ENCODE results near the gene LMO2. TPM values are rescaled to one million over a fixed set of nuclear protein-coding genes. Genes with fewer than 3 reads are reported as not detected.
"Not testable (repeated sequence)": the region's sequence is repeated elsewhere in the genome, so short reads cannot be mapped to it uniquely, and the experiment has no call there.

LMO2 gene
- total and polyA plus RNA-seq, 2 of the 13 experiments (the other 11 are each of a cell fraction or from before 2014, with no cell fraction given) = not detected

DNA sequence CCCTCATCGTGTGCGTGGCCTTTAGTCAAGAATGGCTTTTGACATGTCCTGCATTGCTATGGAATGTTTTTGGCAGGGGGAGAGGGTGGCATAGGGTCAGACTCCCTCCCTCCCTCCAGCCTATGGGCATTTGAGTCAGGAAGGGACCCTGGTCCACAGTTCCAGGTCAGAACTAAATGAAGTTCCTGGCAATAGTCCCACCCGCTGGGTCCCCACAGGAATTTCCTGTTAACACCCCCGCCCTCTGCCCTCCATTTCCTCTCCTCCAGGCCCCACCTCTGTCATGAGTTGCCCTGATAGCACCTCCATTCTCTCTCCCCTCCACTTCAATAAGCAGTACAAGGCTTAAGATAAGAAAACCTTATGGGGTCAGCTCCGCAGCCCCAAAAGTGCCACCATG, 40.8 kb upstream of the LMO2 start:
- H3K27me3 ChIP-seq (ENCODE audit: control insufficient read depth in 1 of 2, insufficient read depth in 2 of 2, low read length in 2 of 2) = peaks cover 0 to 22% of the 10 kb centered on the region in 2 experiments; a peak in 2 of 5 replicates
- no peaks in the 10 kb centered on the region for H4K20me1 ChIP-seq (ENCODE audit: insufficient read depth, low read length)
- H3K4me1 ChIP-seq (ENCODE audit: insufficient read depth, low read length) = no peaks in the 10 kb centered on the region
- H3K9me3 ChIP-seq (ENCODE audit: low read length) = no peaks in the 10 kb centered on the region
- 69% methylated on average over 4 of the region's 5 CpGs for WGBS (ENCODE audit: low lambda C conversion rate)
- ATAC-seq (no peak), DNase-seq (ENCODE audit: low spot score) (no peak), FAIRE-seq (no peak)
- H3K4me3 ChIP-seq (replicated peaks in 1 of 3; ENCODE audit: insufficient read depth in 1 of 3, low read depth in 2 of 3, low read length in 3 of 3) = no peak overlapping the region
- H3K36me3 ChIP-seq (replicated peaks in 1 of 2; ENCODE audit: control insufficient read depth in 1 of 2, insufficient read depth in 2 of 2, low read length in 2 of 2) = no peaks in the 10 kb centered on the region
- BruUV-seq (replicated peaks) = no TSS peak
- ChIA-PET CTCF (ENCODE audit: low intra/inter-chr PET ratio, low total read pairs) (no interaction called here), POLR2A (no interaction called here)
- TF ChIP-seq, protein P1, sequence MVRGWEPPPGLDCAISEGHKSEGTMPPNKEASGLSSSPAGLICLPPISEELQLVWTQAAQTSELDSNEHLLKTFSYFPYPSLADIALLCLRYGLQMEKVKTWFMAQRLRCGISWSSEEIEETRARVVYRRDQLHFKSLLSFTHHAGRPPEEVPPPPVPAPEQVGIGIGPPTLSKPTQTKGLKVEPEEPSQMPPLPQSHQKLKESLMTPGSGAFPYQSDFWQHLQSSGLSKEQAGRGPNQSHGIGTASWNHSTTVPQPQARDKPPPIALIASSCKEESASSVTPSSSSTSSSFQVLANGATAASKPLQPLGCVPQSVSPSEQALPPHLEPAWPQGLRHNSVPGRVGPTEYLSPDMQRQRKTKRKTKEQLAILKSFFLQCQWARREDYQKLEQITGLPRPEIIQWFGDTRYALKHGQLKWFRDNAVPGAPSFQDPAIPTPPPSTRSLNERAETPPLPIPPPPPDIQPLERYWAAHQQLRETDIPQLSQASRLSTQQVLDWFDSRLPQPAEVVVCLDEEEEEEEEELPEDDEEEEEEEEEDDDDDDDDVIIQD (CRISPR knock-in tag; IDR thresholded peaks at IDR 0.05; ENCODE audit: low read depth) = no peak
- TF ChIP-seq, protein P2, sequence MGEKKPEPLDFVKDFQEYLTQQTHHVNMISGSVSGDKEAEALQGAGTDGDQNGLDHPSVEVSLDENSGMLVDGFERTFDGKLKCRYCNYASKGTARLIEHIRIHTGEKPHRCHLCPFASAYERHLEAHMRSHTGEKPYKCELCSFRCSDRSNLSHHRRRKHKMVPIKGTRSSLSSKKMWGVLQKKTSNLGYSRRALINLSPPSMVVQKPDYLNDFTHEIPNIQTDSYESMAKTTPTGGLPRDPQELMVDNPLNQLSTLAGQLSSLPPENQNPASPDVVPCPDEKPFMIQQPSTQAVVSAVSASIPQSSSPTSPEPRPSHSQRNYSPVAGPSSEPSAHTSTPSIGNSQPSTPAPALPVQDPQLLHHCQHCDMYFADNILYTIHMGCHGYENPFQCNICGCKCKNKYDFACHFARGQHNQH (CRISPR knock-in tag; IDR thresholded peaks at IDR 0.05) = no peak
- no peak for TF ChIP-seq ATF1 (CRISPR knock-in tag; IDR thresholded peaks at IDR 0.05)
- no peak for TF ChIP-seq YEATS2 (CRISPR knock-in tag; IDR thresholded peaks at IDR 0.05; ENCODE audit: borderline replicate concordance)
- no peak overlapping the region for H3K4me2 ChIP-seq (ENCODE audit: low read depth, low read length)
- no peak overlapping the region for H2AFZ ChIP-seq (ENCODE audit: low read length)
- H3K9ac ChIP-seq (ENCODE audit: insufficient read depth, low read depth, low read length) = no peak overlapping the region
- intact Hi-C loops (cut with micrococcal nuclease; ENCODE audit: unreplicated experiment) = no loop called here
- H3K79me2 ChIP-seq (ENCODE audit: insufficient read depth, low read length) = no peaks in the 10 kb centered on the region
- in situ Hi-C loops (cut with HindIII; ENCODE audit: extremely low pct_ligation_motif_present, low pct_unique_long_range_greater_than_20kb) = no loop called here
- H3K27ac ChIP-seq (ENCODE audit: extremely low read length, insufficient read depth, low read length) = no peak overlapping the region

DNA sequence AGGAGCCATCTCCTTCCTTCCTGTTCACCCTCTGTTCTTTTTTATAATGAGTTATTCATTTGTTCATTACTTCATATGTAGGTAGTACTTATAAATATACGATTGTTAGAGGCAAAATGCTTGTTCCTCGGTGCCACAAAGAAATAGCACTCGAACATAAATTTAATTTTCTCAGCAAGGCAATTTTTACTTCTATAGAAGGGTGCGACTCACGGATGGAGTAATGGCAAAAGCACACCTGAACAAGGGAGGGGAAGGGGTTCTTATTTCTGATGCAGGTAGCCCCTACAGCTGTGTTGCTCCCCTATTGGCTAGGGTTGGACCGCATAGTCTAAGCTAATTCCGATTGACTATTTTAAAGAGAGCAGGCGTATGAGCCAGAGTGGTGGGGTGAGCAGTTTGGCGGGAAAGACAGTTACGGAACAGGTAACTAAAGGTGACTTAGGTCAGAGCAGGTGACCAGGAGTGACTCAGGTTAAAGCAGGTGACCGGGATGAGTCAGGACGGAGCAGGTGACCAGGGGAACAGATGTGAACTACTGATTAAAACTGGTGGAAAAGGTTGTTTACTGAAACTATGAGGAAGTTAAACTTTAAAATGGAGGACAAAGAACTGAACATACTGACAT, 40.0 kb upstream of the LMO2 start:
- DNase-seq (ENCODE audit: low spot score); in situ Hi-C loops (cut with HindIII; ENCODE audit: extremely low pct_ligation_motif_present, low pct_unique_long_range_greater_than_20kb); FAIRE-seq; H3K4me3 ChIP-seq (replicated peaks in 1 of 3; ENCODE audit: insufficient read depth in 1 of 3, low read depth in 2 of 3, low read length in 3 of 3); H2AFZ ChIP-seq (ENCODE audit: low read length); CTCF ChIA-PET (ENCODE audit: low intra/inter-chr PET ratio, low total read pairs); POLR2A ChIA-PET; intact Hi-C loops (cut with micrococcal nuclease; ENCODE audit: unreplicated experiment); H3K79me2 ChIP-seq (ENCODE audit: insufficient read depth, low read length); H3K9ac ChIP-seq (ENCODE audit: insufficient read depth, low read depth, low read length); H3K4me2 ChIP-seq (ENCODE audit: low read depth, low read length); H3K9me3 ChIP-seq (ENCODE audit: low read length); H3K36me3 ChIP-seq (replicated peaks in 1 of 2; ENCODE audit: control insufficient read depth in 1 of 2, insufficient read depth in 2 of 2, low read length in 2 of 2); H3K4me1 ChIP-seq (ENCODE audit: insufficient read depth, low read length); BruUV-seq (replicated peaks); H3K27ac ChIP-seq (ENCODE audit: extremely low read length, insufficient read depth, low read length); ATAC-seq; H4K20me1 ChIP-seq (ENCODE audit: insufficient read depth, low read length): not testable (repeated sequence)
- H3K27me3 ChIP-seq (ENCODE audit: control insufficient read depth in 1 of 2, insufficient read depth in 2 of 2, low read length in 2 of 2) = peaks cover 0 to 16% of the 10 kb centered on the region in 2 experiments; a peak in 2 of 5 replicates
- 50% methylated on average over 12 of the region's 12 CpGs for WGBS (ENCODE audit: low lambda C conversion rate)
